Neural cell (in vitro differentiated cells): ENCODE data around the gene AHNAK2. TPM values are rescaled to one million over a fixed set of nuclear protein-coding genes. Genes with fewer than 3 reads are reported as not detected.

Experiments
- H2AFZ ChIP-seq: fragments of 200-600, 300-800 bp; sonication (generic), shearing (Covaris generic); 2 replicates; pipeline ENCODE4 v1.6.0; 2014; ENCODE audit warnings: low read depth, mild to moderate bottlenecking, antibody characterized with exemption, low read length, moderate library complexity
- H3F3A ChIP-seq: fragments of 200-600 bp; shearing (Covaris generic); 2 replicates; pipeline ENCODE4 v1.6.1; 2016; ENCODE audit warnings: mild to moderate bottlenecking, moderate library complexity, mixed read lengths, antibody characterized with exemption, low read length; ENCODE audit not compliant: insufficient read depth, poor library complexity, severe bottlenecking
- H3K27ac ChIP-seq: fragments of 200-600, 300-800 bp; sonication (generic), shearing (Covaris generic); 2 replicates; pipeline ENCODE4 v1.5.1; 2014; ENCODE audit warnings: mild to moderate bottlenecking, low read length, moderate library complexity
- H3K27me3 ChIP-seq: fragments of 300-800, 200-600 bp; sonication (generic), shearing (Covaris generic); 2 replicates; pipeline ENCODE4 v1.6.0; 2014; ENCODE audit warnings: mild to moderate bottlenecking, low read depth, low read length, moderate library complexity; ENCODE audit not compliant: insufficient read depth
- H3K36me3 ChIP-seq: fragments of 300-800, 200-600 bp; sonication (generic), shearing (Covaris generic); 2 replicates; pipeline ENCODE4 v1.5.1; 2014; ENCODE audit warnings: mild to moderate bottlenecking, antibody characterized with exemption, low read length, moderate library complexity; ENCODE audit not compliant: insufficient read depth
- H3K4me2 ChIP-seq: fragments of 300-800, 200-600 bp; sonication (generic), shearing (Covaris generic); 2 replicates; pipeline ENCODE4 v1.6.0; 2014; ENCODE audit warnings: mild to moderate bottlenecking, low read length
- H3K4me3 ChIP-seq: fragments of 300-800, 200-600 bp; sonication (generic), shearing (Covaris generic); 2 replicates; pipeline ENCODE4 v1.5.1; 2014; ENCODE audit warnings: mild to moderate bottlenecking, low read length, moderate library complexity
- H3K79me2 ChIP-seq: fragments of 200-600 bp; shearing (Covaris generic); replicated peaks from 2 replicates; pipeline ENCODE4 v1.6.0; 2014; ENCODE audit warnings: mild to moderate bottlenecking, low read length, moderate library complexity; ENCODE audit not compliant: insufficient read depth
- H3K9ac ChIP-seq: fragments of 300-800, 200-600 bp; sonication (generic), shearing (Covaris generic); 2 replicates; pipeline ENCODE4 v1.6.1; 2016; ENCODE audit warnings: mild to moderate bottlenecking, low read length, mixed read lengths
- H3K9me2 ChIP-seq: fragments of 200-600 bp; shearing (Covaris generic); 2 replicates; pipeline ENCODE4 v1.6.1; 2016; ENCODE audit warnings: mild to moderate bottlenecking, low read length, mixed read lengths; ENCODE audit not compliant: insufficient read depth
- H3K9me3 ChIP-seq: fragments of 200-600, 300-800 bp; sonication (generic), shearing (Covaris generic); 2 replicates; pipeline ENCODE4 v1.6.1; 2016; ENCODE audit warnings: mild to moderate bottlenecking, mixed run types, low read length, moderate library complexity, mixed read lengths
- H4K20me1 ChIP-seq: fragments of 200-600 bp; shearing (Covaris generic); 2 replicates; pipeline ENCODE4 v1.6.1; 2016; ENCODE audit warnings: mild to moderate bottlenecking, mixed run types; ENCODE audit not compliant: insufficient read depth
- EZH2 ChIP-seq: fragments of 200-600, 300-800 bp; shearing (Covaris generic), sonication (generic); IDR thresholded peaks from 2 replicates; pipeline ENCODE4 v1.6.1; 2014; ENCODE audit warnings: antibody characterized with exemption, low read length, borderline replicate concordance, mild to moderate bottlenecking; ENCODE audit not compliant: insufficient read depth, poor library complexity, severe bottlenecking
- MXI1 ChIP-seq: fragments of 450-650 bp; conservative IDR thresholded peaks from 2 replicates; pipeline ENCODE4 v1.6.1; 2014; ENCODE audit warnings: antibody characterized with exemption, mild to moderate bottlenecking; ENCODE audit not compliant: poor library complexity, severe bottlenecking
- POLR2AphosphoS5 ChIP-seq: IDR thresholded peaks from 2 replicates; pipeline ENCODE4 v1.6.1; 2012
- RAD21 ChIP-seq: fragments of 450-650 bp; conservative IDR thresholded peaks from 2 replicates; pipeline ENCODE4 v1.6.1; 2014; ENCODE audit warnings: antibody characterized with exemption, mild to moderate bottlenecking, moderate library complexity
- SMC3 ChIP-seq: fragments of 450-650 bp; conservative IDR thresholded peaks from 2 replicates; pipeline ENCODE4 v1.6.1; 2014; ENCODE audit warnings: antibody characterized with exemption, mild to moderate bottlenecking, moderate library complexity; ENCODE audit not compliant: poor library complexity
- TAF1 ChIP-seq: IDR thresholded peaks from 2 replicates; pipeline ENCODE4 v1.6.1; 2012; ENCODE audit warnings: low read depth
- polyA plus RNA-seq: library from polyadenylated mRNA; depleted of rRNA; stranded (reverse); fragments of >200 nt; gene quantifications from 2 replicates; pipeline ENCODE4 v1.2.3, GENCODE V29; 2014
- TF ChIP-seq, protein P1 (sequence below): fragments of 450-650 bp; IDR thresholded peaks from 2 replicates; pipeline ENCODE4 v1.5.1; 2014; ENCODE audit warnings: antibody characterized with exemption, mild to moderate bottlenecking, moderate library complexity; ENCODE audit not compliant: poor library complexity, severe bottlenecking
- TF ChIP-seq, protein P2 (sequence below): IDR thresholded peaks from 2 replicates; pipeline ENCODE4 v1.6.1; 2012; ENCODE audit warnings: borderline replicate concordance

The AHNAK2 gene
- polyA plus RNA-seq, 1 donor from 2014 or later, result 1.4 TPM

DNA sequence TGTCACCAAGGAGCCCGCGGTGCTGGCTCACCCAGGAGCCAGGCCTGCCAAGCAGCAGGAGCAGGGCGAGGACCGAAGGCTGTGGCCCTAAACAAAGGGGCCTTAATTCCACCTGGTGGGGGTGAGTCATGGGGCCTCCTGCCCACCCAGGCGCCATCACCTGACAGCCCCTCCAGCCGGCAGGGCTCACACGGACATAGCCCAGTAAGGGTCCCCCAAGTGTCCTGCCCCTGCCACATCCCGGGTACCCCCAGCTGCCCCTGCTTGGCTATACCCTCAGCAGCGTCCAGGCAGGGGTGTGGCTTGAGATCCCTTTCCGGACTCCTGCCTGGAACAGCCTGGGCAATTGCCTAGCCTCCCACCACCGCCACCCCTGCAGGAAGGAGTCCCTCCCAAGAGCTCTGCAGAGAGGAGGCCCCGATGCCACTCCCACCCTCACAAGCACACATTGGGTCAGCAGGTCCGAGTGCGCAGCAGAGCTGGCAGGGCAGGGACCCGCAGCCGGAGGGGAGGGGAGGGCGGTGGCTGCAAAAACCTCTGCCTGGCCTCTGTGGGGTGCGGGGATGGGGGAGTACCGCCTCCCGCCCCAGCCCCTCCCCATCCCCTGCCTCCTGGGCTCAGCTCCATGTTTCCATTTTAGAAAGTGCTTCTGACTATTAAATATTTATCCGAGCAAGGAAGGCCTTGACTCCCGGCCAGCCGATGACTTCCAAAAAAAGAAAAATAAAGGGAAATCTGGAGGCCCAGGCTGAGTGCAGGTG is 4.6 kb downstream of the AHNAK2 start:
- Histone ChIP-seq H3K9ac (no peak overlapping the region), H2AFZ (no peak overlapping the region), H3K9me3 (no peaks in the 10 kb centered on the region), H3K4me2 (no peak overlapping the region), H3F3A (no peaks in the 10 kb centered on the region), H3K27ac (no peak overlapping the region), H3K9me2 (no peaks in the 10 kb centered on the region), H4K20me1 (no peaks in the 10 kb centered on the region), H3K79me2 (no peaks in the 10 kb centered on the region), H3K4me3 (no peak overlapping the region), H3K27me3 (peaks cover 21% of the 10 kb centered on the region), H3K36me3 (no peaks in the 10 kb centered on the region)
- TF ChIP-seq, protein P1, sequence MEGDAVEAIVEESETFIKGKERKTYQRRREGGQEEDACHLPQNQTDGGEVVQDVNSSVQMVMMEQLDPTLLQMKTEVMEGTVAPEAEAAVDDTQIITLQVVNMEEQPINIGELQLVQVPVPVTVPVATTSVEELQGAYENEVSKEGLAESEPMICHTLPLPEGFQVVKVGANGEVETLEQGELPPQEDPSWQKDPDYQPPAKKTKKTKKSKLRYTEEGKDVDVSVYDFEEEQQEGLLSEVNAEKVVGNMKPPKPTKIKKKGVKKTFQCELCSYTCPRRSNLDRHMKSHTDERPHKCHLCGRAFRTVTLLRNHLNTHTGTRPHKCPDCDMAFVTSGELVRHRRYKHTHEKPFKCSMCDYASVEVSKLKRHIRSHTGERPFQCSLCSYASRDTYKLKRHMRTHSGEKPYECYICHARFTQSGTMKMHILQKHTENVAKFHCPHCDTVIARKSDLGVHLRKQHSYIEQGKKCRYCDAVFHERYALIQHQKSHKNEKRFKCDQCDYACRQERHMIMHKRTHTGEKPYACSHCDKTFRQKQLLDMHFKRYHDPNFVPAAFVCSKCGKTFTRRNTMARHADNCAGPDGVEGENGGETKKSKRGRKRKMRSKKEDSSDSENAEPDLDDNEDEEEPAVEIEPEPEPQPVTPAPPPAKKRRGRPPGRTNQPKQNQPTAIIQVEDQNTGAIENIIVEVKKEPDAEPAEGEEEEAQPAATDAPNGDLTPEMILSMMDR, result no peak
- TF ChIP-seq POLR2AphosphoS5 (no peak), SMC3 (no peak)

DNA sequence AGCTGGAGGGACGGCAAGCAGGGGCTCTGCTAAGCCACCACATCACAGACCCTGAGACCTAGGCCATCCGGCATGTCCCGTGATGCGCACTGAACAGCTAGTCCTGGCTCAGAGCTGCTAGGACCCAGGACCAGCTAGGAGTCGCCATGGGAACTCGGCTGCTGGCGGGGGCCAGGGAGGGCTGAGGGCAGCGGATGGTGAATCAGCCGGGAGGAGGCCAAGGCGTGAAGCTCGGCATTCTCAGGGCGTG is 5.1 kb downstream of the AHNAK2 start:
- H3K9ac ChIP-seq, result no peak overlapping the region
- no peaks in the 10 kb centered on the region for H3K79me2 ChIP-seq
- H3K36me3 ChIP-seq, result no peaks in the 10 kb centered on the region
- H4K20me1 ChIP-seq, result no peaks in the 10 kb centered on the region
- no peak overlapping the region for H3K27ac ChIP-seq
- no peaks in the 10 kb centered on the region for H3K9me2 ChIP-seq
- H3F3A ChIP-seq, result no peaks in the 10 kb centered on the region
- H3K4me2 ChIP-seq, result no peak overlapping the region
- no peak for TF ChIP-seq POLR2AphosphoS5
- no peak for TF ChIP-seq MXI1
- TF ChIP-seq, protein P2, sequence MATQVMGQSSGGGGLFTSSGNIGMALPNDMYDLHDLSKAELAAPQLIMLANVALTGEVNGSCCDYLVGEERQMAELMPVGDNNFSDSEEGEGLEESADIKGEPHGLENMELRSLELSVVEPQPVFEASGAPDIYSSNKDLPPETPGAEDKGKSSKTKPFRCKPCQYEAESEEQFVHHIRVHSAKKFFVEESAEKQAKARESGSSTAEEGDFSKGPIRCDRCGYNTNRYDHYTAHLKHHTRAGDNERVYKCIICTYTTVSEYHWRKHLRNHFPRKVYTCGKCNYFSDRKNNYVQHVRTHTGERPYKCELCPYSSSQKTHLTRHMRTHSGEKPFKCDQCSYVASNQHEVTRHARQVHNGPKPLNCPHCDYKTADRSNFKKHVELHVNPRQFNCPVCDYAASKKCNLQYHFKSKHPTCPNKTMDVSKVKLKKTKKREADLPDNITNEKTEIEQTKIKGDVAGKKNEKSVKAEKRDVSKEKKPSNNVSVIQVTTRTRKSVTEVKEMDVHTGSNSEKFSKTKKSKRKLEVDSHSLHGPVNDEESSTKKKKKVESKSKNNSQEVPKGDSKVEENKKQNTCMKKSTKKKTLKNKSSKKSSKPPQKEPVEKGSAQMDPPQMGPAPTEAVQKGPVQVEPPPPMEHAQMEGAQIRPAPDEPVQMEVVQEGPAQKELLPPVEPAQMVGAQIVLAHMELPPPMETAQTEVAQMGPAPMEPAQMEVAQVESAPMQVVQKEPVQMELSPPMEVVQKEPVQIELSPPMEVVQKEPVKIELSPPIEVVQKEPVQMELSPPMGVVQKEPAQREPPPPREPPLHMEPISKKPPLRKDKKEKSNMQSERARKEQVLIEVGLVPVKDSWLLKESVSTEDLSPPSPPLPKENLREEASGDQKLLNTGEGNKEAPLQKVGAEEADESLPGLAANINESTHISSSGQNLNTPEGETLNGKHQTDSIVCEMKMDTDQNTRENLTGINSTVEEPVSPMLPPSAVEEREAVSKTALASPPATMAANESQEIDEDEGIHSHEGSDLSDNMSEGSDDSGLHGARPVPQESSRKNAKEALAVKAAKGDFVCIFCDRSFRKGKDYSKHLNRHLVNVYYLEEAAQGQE, result no peak
- TF ChIP-seq RAD21, result no peak
- no peak for TF ChIP-seq SMC3
- TF ChIP-seq, protein P1, result no peak
- no peak for TF ChIP-seq EZH2
- no peak for TF ChIP-seq TAF1
- no peak overlapping the region for H2AFZ ChIP-seq
- H3K9me3 ChIP-seq, result no peaks in the 10 kb centered on the region
- H3K27me3 ChIP-seq, result peaks cover 19% of the 10 kb centered on the region
- no peak overlapping the region for H3K4me3 ChIP-seq
